ENCODE data around the gene MLLT3.

The MLLT3 gene

DNA sequence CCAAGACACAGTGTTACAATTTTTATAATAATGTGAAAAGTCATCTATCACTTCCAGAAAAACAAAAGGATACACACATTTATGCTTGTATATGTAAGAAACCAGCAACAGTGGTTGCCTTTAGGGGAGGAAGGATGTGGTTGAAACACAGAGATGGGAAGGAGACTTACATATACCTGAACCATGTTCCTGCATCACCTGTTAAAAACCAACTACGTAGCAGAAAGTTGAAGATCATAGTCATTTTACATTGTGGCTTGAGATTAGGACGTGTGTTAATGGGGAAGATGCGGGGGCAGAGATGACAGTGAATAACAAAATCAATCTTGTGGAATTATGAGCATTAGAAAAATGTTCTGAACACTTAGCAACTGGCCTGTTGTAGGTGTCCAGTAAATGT lies 307.3 kb downstream of the MLLT3 start:
- ATAC-seq: no peak
- TF ChIP-seq GLIS3 (CRISPR knock-in tag; IDR thresholded peaks at IDR 0.05) (no peak), ZNF565 (CRISPR knock-in tag; conservative IDR thresholded peaks at IDR 0.05; ENCODE audit: low read depth) (no peak), CREB5 (CRISPR knock-in tag; IDR thresholded peaks at IDR 0.05; ENCODE audit: low read depth) (no peak), RARB (CRISPR knock-in tag; IDR thresholded peaks at IDR 0.05) (no peak), PATZ1 (CRISPR knock-in tag; IDR thresholded peaks at IDR 0.05; ENCODE audit: borderline replicate concordance) (no peak), ZNF70 (CRISPR knock-in tag; IDR thresholded peaks at IDR 0.05) (no peak), CSDC2 (CRISPR knock-in tag; IDR thresholded peaks at IDR 0.05) (no peak), TCF4 (CRISPR knock-in tag; IDR thresholded peaks at IDR 0.05; ENCODE audit: borderline replicate concordance) (no peak), ZNF8 (CRISPR knock-in tag; IDR thresholded peaks at IDR 0.05) (no peak), ZFP3 (CRISPR knock-in tag; IDR thresholded peaks at IDR 0.05) (no peak), OSR1 (CRISPR knock-in tag; IDR thresholded peaks at IDR 0.05) (no peak), BACH2 (CRISPR knock-in tag; IDR thresholded peaks at IDR 0.05; ENCODE audit: borderline replicate concordance) (no peak), ESRRG (CRISPR knock-in tag; IDR thresholded peaks at IDR 0.05) (no peak), ISL1 (CRISPR knock-in tag; IDR thresholded peaks at IDR 0.05) (no peak), SNAI2 (CRISPR knock-in tag; IDR thresholded peaks at IDR 0.05) (no peak), ARNTL (CRISPR knock-in tag; IDR thresholded peaks at IDR 0.05; ENCODE audit: borderline replicate concordance, low read depth) (no peak)
- TF ChIP-seq, protein P1, sequence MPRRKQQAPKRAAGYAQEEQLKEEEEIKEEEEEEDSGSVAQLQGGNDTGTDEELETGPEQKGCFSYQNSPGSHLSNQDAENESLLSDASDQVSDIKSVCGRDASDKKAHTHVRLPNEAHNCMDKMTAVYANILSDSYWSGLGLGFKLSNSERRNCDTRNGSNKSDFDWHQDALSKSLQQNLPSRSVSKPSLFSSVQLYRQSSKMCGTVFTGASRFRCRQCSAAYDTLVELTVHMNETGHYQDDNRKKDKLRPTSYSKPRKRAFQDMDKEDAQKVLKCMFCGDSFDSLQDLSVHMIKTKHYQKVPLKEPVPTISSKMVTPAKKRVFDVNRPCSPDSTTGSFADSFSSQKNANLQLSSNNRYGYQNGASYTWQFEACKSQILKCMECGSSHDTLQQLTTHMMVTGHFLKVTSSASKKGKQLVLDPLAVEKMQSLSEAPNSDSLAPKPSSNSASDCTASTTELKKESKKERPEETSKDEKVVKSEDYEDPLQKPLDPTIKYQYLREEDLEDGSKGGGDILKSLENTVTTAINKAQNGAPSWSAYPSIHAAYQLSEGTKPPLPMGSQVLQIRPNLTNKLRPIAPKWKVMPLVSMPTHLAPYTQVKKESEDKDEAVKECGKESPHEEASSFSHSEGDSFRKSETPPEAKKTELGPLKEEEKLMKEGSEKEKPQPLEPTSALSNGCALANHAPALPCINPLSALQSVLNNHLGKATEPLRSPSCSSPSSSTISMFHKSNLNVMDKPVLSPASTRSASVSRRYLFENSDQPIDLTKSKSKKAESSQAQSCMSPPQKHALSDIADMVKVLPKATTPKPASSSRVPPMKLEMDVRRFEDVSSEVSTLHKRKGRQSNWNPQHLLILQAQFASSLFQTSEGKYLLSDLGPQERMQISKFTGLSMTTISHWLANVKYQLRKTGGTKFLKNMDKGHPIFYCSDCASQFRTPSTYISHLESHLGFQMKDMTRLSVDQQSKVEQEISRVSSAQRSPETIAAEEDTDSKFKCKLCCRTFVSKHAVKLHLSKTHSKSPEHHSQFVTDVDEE (CRISPR knock-in tag; IDR thresholded peaks at IDR 0.05): no peak
- TF ChIP-seq, protein P2, sequence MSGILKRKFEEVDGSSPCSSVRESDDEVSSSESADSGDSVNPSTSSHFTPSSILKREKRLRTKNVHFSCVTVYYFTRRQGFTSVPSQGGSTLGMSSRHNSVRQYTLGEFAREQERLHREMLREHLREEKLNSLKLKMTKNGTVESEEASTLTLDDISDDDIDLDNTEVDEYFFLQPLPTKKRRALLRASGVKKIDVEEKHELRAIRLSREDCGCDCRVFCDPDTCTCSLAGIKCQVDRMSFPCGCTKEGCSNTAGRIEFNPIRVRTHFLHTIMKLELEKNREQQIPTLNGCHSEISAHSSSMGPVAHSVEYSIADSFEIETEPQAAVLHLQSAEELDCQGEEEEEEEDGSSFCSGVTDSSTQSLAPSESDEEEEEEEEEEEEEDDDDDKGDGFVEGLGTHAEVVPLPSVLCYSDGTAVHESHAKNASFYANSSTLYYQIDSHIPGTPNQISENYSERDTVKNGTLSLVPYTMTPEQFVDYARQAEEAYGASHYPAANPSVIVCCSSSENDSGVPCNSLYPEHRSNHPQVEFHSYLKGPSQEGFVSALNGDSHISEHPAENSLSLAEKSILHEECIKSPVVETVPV (CRISPR knock-in tag; IDR thresholded peaks at IDR 0.05): no peak

DNA sequence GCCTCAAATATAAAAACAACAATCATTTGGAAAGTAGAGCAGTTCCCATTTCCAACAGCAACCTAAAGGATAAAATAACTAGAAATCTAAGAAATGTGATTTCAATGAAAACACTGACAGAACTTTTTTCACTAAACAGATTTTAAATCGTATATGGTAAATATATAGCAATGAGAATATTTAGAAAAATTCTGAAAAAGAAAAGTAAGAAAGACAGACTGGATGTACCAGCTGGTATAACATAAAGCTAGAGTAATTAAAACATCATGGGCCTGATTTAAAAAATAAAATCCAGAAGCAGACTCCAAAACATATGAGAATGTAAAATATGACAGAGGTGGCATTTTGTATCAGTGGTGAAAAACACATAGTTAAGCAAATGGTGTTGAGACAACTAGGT lies 308.9 kb downstream of the MLLT3 start:
- TF ChIP-seq, protein P3, sequence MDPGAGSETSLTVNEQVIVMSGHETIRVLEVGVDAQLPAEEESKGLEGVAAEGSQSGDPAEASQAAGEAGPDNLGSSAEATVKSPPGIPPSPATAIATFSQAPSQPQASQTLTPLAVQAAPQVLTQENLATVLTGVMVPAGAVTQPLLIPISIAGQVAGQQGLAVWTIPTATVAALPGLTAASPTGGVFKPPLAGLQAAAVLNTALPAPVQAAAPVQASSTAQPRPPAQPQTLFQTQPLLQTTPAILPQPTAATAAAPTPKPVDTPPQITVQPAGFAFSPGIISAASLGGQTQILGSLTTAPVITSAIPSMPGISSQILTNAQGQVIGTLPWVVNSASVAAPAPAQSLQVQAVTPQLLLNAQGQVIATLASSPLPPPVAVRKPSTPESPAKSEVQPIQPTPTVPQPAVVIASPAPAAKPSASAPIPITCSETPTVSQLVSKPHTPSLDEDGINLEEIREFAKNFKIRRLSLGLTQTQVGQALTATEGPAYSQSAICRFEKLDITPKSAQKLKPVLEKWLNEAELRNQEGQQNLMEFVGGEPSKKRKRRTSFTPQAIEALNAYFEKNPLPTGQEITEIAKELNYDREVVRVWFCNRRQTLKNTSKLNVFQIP (CRISPR knock-in tag; IDR thresholded peaks at IDR 0.05; ENCODE audit: borderline replicate concordance, low read depth): no peak
- ATAC-seq: no peak

DNA sequence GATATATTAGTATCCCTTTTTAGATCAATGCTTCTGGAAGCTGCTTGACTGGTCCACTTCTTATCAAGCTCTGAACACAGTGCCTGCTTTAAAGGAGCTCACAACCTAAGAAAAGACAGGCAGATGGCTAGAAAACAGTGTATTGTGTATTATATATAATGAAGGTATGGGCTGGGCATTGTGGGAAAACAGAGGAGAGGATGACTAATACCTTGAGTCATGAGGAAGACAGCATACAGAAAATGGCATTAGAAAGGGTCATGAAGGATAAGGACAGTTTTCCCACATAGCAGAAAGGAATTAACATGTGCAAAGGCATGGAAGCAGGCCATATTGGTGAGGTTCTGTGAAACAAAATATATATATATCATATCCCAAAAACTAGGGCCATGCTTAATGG lies 309.6 kb downstream of the MLLT3 start:
- ATAC-seq: no peak
- TF ChIP-seq ESRRG (CRISPR knock-in tag; IDR thresholded peaks at IDR 0.05) (no peak), ISL1 (CRISPR knock-in tag; IDR thresholded peaks at IDR 0.05) (no peak), CREB5 (CRISPR knock-in tag; IDR thresholded peaks at IDR 0.05; ENCODE audit: low read depth) (no peak), ARNTL (CRISPR knock-in tag; IDR thresholded peaks at IDR 0.05; ENCODE audit: borderline replicate concordance, low read depth) (no peak), ZFP3 (CRISPR knock-in tag; IDR thresholded peaks at IDR 0.05) (no peak), CSDC2 (CRISPR knock-in tag; IDR thresholded peaks at IDR 0.05) (no peak), OSR1 (CRISPR knock-in tag; IDR thresholded peaks at IDR 0.05) (no peak)
- TF ChIP-seq, protein P3 (CRISPR knock-in tag; IDR thresholded peaks at IDR 0.05; ENCODE audit: borderline replicate concordance, low read depth): no peak
- TF ChIP-seq, protein P2 (CRISPR knock-in tag; IDR thresholded peaks at IDR 0.05): no peak

Measured in SK-N-SH treated with all-trans-retinoic acid at 6 μM for 48 hours (cell line).